GM21619 (cell line): Measurements from ENCODE around the gene CDK1.
A peak's percentile ranks its signal among the peaks of the same experiment; 100 is the strongest.

ENCODE experiments used
- ATAC-seq: cut with Tn5 transposase; IDR thresholded peaks from one replicate; pipeline ENCODE4 v1.9.1; 2021; ENCODE audit not compliant: unreplicated experiment

CDK1 gene

GRCh38 chr10:60778214-60778970, at the start of gene CDK1:
Gene CDK1, plus strand, starts transcription at chr10:60778478. Its CDS starts 1,688 bp downstream, at chr10:60780166.
- ATAC-seq: peak; percentile 97

GRCh38 chr10:60729106-60729505, 49.2 kb upstream of the CDK1 start:
- ATAC-seq: no peak

- ATAC-seq: peak; percentile 78
Measured at GRCh38 chr10:60731134-60731885, 47.0 kb upstream of the CDK1 start.

GRCh38 chr10:60732198-60732806, 46.0 kb upstream of the CDK1 start:
- no peak for ATAC-seq

- peak; percentile 60 for ATAC-seq
Measured at GRCh38 chr10:60732807-60733516, 45.3 kb upstream of the CDK1 start.

- no peak for ATAC-seq
Measured at GRCh38 chr10:60733517-60733822, 44.8 kb upstream of the CDK1 start.

GRCh38 chr10:60733826-60734225, 44.5 kb upstream of the CDK1 start:
- ATAC-seq: no peak

GRCh38 chr10:60734226-60734625, 44.1 kb upstream of the CDK1 start:
- ATAC-seq: no peak

GRCh38 chr10:60735244-60735643, 43.0 kb upstream of the CDK1 start:
- no peak for ATAC-seq

- ATAC-seq: no peak
Measured at GRCh38 chr10:60737242-60737641, 41.0 kb upstream of the CDK1 start.

- no peak for ATAC-seq
Measured at GRCh38 chr10:60739558-60739957, 38.7 kb upstream of the CDK1 start.

- ATAC-seq: no peak
Measured at GRCh38 chr10:60742512-60742911, 35.8 kb upstream of the CDK1 start.

- no peak for ATAC-seq
Measured at GRCh38 chr10:60747817-60748469, 30.3 kb upstream of the CDK1 start.

GRCh38 chr10:60753152-60753551, 25.1 kb upstream of the CDK1 start:
- ATAC-seq: no peak

GRCh38 chr10:60753817-60754216, 24.5 kb upstream of the CDK1 start:
- ATAC-seq: no peak

- ATAC-seq: no peak
Measured at GRCh38 chr10:60757420-60757895, 20.8 kb upstream of the CDK1 start.

GRCh38 chr10:60759181-60759580, 19.1 kb upstream of the CDK1 start:
- no peak for ATAC-seq

- no peak for ATAC-seq
Measured at GRCh38 chr10:60760711-60761210, 17.5 kb upstream of the CDK1 start.

GRCh38 chr10:60762554-60762953, 15.7 kb upstream of the CDK1 start:
- no peak for ATAC-seq

GRCh38 chr10:60767424-60767823, 10.9 kb upstream of the CDK1 start:
- no peak for ATAC-seq

- ATAC-seq: no peak
Measured at GRCh38 chr10:60769406-60769805, 8.9 kb upstream of the CDK1 start.
